Bronchial epithelial cell (primary cell): Measurements from ENCODE around the gene LGALSL. TPM values are rescaled to one million over a fixed set of nuclear protein-coding genes. Genes with fewer than 3 reads are reported as not detected.

ENCODE experiments used
- DNase-seq: peaks from one replicate; pipeline ENCODE4 v3.0.0-alpha.2; 2010; ENCODE audit warnings: low read depth
- FAIRE-seq: peaks from 2 replicates; lab custom pipeline; 2011; peaks lifted over from hg19 to GRCh38; lab: Jason Lieb, UNC
- H3K27me3 ChIP-seq: 2 replicates; pipeline ENCODE4 v1.5.1; 2011; ENCODE audit warnings: low read length; ENCODE audit not compliant: control insufficient read depth, insufficient read depth
- H3K36me3 ChIP-seq: 2 replicates; pipeline ENCODE4 v1.5.1; 2011; ENCODE audit warnings: low read length; ENCODE audit not compliant: control insufficient read depth, insufficient read depth
- H3K4me3 ChIP-seq: 2 replicates; pipeline ENCODE4 v1.5.1; 2011; ENCODE audit warnings: mild to moderate bottlenecking, low read depth, low read length, control low read depth
- total RNA-seq: library from RNA; depleted of rRNA; stranded (reverse); fragments of >200 nt; gene quantifications from 2 replicates; pipeline ENCODE4 v1.2.1, GENCODE V29; 2014
- TF ChIP-seq, protein P1 (sequence below): IDR thresholded peaks from 2 replicates; pipeline ENCODE4 v1.5.1; 2011; ENCODE audit warnings: mild to moderate bottlenecking, moderate library complexity, low read length, control low read depth, inconsistent platforms; ENCODE audit not compliant: insufficient read depth, severe bottlenecking

Gene LGALSL
- total RNA-seq, 1 donor from 2014 or later: 10.0 TPM

- H3K4me3 ChIP-seq: no peak overlapping the region
- H3K27me3 ChIP-seq: no peaks in the 10 kb centered on the region
- no peak for FAIRE-seq
- TF ChIP-seq, protein P1, sequence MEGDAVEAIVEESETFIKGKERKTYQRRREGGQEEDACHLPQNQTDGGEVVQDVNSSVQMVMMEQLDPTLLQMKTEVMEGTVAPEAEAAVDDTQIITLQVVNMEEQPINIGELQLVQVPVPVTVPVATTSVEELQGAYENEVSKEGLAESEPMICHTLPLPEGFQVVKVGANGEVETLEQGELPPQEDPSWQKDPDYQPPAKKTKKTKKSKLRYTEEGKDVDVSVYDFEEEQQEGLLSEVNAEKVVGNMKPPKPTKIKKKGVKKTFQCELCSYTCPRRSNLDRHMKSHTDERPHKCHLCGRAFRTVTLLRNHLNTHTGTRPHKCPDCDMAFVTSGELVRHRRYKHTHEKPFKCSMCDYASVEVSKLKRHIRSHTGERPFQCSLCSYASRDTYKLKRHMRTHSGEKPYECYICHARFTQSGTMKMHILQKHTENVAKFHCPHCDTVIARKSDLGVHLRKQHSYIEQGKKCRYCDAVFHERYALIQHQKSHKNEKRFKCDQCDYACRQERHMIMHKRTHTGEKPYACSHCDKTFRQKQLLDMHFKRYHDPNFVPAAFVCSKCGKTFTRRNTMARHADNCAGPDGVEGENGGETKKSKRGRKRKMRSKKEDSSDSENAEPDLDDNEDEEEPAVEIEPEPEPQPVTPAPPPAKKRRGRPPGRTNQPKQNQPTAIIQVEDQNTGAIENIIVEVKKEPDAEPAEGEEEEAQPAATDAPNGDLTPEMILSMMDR: no peak
- DNase-seq: peak; percentile 55
- H3K36me3 ChIP-seq: no peaks in the 10 kb centered on the region
These were observed 25.5 kb downstream of the LGALSL start for GRCh38 chr2:64479259-64480117.

- TF ChIP-seq, protein P1: no peak
- Histone ChIP-seq H3K27me3 (no peaks in the 10 kb centered on the region), H3K36me3 (no peaks in the 10 kb centered on the region), H3K4me3 (no peak overlapping the region)
- DNase-seq (no peak), FAIRE-seq (no peak)
These were observed 27.7 kb downstream of the LGALSL start for GRCh38 chr2:64481665-64482064.

DNA sequence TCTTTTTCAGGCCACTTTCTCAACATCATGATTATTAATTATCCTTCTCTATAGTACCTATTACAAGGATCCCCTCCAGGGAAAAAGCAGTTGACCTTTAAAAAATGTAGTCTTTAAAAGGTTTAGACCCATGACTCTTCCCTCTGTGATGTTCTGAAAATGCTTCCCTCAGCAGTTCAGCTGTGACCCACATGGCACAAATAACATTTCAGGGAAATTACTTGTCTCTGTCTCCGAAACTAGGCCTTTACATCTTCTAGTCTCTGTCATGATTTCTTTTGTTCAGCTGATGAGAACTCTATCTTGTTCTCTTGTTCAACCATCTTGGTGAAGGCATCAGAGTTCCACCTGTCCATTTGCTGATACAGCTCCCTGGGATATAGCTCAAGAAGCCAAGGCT, 28.3 kb downstream of the LGALSL start:
- Histone ChIP-seq H3K4me3 (no peak overlapping the region), H3K36me3 (no peaks in the 10 kb centered on the region), H3K27me3 (no peaks in the 10 kb centered on the region)
- TF ChIP-seq, protein P1: no peak
- FAIRE-seq (no peak), DNase-seq (no peak)

DNA sequence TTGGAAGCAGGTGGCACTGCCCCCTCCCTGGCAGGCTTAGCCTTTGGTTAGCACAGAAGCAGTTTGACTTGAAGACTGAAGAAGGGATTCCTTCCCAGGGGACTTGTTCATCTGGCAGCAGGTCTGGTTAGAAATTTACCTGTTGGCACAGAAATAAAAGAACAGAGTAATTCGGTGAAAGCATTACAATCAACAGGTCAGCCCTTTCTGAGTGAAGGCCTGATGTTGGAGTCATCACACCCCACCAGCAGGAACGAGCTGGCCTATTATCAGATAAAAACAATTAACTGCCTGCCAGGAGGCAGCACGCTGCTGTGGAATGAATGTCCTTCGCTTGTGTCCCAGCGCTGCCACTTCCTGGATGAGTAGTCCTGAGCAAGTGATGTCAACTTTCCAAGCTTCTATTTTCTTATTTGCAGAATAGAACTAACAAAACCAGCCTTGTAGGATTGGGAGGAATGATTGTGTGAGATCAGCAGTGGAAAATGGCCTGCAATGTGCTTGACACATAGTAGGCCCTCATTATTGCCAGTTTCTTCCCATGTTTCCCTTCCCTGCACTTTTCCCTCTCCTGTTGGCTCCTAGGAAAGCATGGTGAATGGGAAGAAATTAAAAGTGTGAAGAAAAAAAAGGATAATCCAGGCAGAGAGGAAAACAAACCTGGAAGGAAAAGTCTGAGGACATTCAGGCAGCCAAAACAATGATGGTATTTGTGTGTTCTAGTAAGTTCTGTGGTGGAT, 29.0 kb downstream of the LGALSL start:
- DNase-seq (peak; percentile 54), FAIRE-seq (peak; percentile 72)
- no peak overlapping the region for H3K4me3 ChIP-seq
- no peaks in the 10 kb centered on the region for H3K36me3 ChIP-seq
- no peaks in the 10 kb centered on the region for H3K27me3 ChIP-seq
- TF ChIP-seq, protein P1: no peak

GRCh38 chr2:64485331-64485730, 31.4 kb downstream of the LGALSL start:
- TF ChIP-seq, protein P1: no peak
- no peaks in the 10 kb centered on the region for H3K36me3 ChIP-seq
- FAIRE-seq (no peak), DNase-seq (no peak)
- H3K27me3 ChIP-seq: no peaks in the 10 kb centered on the region
- no peak overlapping the region for H3K4me3 ChIP-seq
